ENCODE results near the gene FAF1.

FAF1 gene

GRCh38 chr1:50700214-50700613, 259.9 kb downstream of the FAF1 start:
- no peak for TF ChIP-seq CTCF (conservative IDR thresholded peaks at IDR 0.05; ENCODE audit: low read depth)
- H3K27ac ChIP-seq: no peak overlapping the region
- ChIA-PET POLR2A (ENCODE audit: low non-redundant PET) (no interaction called here), CTCF (no interaction called here)
- no peak for DNase-seq (ENCODE audit: low spot score)

GRCh38 chr1:50699795-50700194, 260.3 kb downstream of the FAF1 start:
- ChIA-PET CTCF (no interaction called here), POLR2A (ENCODE audit: low non-redundant PET) (no interaction called here)
- no peak for TF ChIP-seq CTCF (conservative IDR thresholded peaks at IDR 0.05; ENCODE audit: low read depth)
- DNase-seq (ENCODE audit: low spot score): no peak
- no peak overlapping the region for H3K27ac ChIP-seq

- no peak for DNase-seq (ENCODE audit: low spot score)
- POLR2A ChIA-PET (ENCODE audit: low non-redundant PET): no interaction called here
- CTCF ChIA-PET: interaction anchor here (0.6 kb wide), 1 partner anchor 192 kb away, joined by 3 read pairs; no protein-coding TSS in a partner anchor
- no peak overlapping the region for H3K27ac ChIP-seq
- TF ChIP-seq CTCF (conservative IDR thresholded peaks at IDR 0.05; ENCODE audit: low read depth): no peak
Measured at GRCh38 chr1:50697440-50698421, 262.3 kb downstream of the FAF1 start.

GRCh38 chr1:50693829-50694228, 266.2 kb downstream of the FAF1 start:
- CTCF ChIA-PET: interaction anchor here (1.2 kb wide), 1 partner anchor 9 kb away, joined by 5 read pairs; no protein-coding TSS in a partner anchor
- POLR2A ChIA-PET (ENCODE audit: low non-redundant PET): no interaction called here
- no peak overlapping the region for H3K27ac ChIP-seq
- no peak for TF ChIP-seq CTCF (conservative IDR thresholded peaks at IDR 0.05; ENCODE audit: low read depth)
- DNase-seq (ENCODE audit: low spot score): no peak

GRCh38 chr1:50684185-50684584, 275.9 kb downstream of the FAF1 start:
- no peak for DNase-seq (ENCODE audit: low spot score)
- ChIA-PET CTCF (interaction anchor here (0.6 to 0.9 kb wide), 4 partner anchors 9 to 231 kb away, joined by 3 to 4 read pairs (median 4); no protein-coding TSS in a partner anchor), POLR2A (ENCODE audit: low non-redundant PET) (no interaction called here)
- TF ChIP-seq CTCF (conservative IDR thresholded peaks at IDR 0.05; ENCODE audit: low read depth): no peak
- H3K27ac ChIP-seq: no peak overlapping the region

- H3K27ac ChIP-seq: no peak overlapping the region
- POLR2A ChIA-PET (ENCODE audit: low non-redundant PET): no interaction called here
- CTCF ChIA-PET: interaction anchor here (0.7 to 0.8 kb wide), 2 partner anchors 23 to 58 kb away, joined by 3 to 4 read pairs; no protein-coding TSS in a partner anchor
- no peak for TF ChIP-seq CTCF (conservative IDR thresholded peaks at IDR 0.05; ENCODE audit: low read depth)
- DNase-seq (ENCODE audit: low spot score): no peak
Measured at GRCh38 chr1:50681931-50682330, 278.1 kb downstream of the FAF1 start.

Data from RWPE1 (cell line).